HG03196 (cell line): ENCODE measurements around the gene COX10.

Experiments
- ATAC-seq: cut with Tn5 transposase; IDR thresholded peaks from one replicate; pipeline ENCODE4 v1.9.1; 2021; ENCODE audit not compliant: unreplicated experiment

The COX10 gene

GRCh38 chr17:14245002-14245401 is 175.7 kb downstream of the COX10 start:
- no peak for ATAC-seq

- no peak for ATAC-seq
Measured at GRCh38 chr17:14245629-14246028, 176.3 kb downstream of the COX10 start.
